ENCODE data around the gene GRIN2A. TPM values are rescaled to one million over a fixed set of nuclear protein-coding genes. Genes with fewer than 3 reads are reported as not detected.

The GRIN2A gene
- total RNA-seq, 1 donor from 2014 or later: 0.56 TPM

DNA sequence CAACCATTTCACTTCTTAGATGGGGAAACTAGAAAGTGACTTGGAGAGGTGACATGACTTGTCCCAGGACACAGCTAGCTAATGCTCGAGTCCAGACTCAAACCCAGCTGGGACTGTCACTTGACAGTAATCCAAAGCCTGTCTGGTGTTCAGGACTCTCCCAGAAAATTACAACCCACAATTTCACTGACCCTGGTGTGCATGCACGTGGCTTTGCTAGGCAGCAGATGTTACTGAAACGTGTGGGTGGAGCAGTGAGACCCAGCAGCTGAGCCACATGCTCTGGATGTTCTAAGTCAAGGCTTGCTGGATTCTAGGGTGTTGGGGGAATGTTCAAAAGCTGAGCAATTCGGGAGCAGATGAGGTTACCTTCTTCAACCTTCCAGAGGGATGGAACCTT is 364.6 kb downstream of the GRIN2A start:
- H3K4me3 ChIP-seq: no peak overlapping the region
- no peaks in the 10 kb centered on the region for H3K36me3 ChIP-seq
- H3K27ac ChIP-seq: no peak overlapping the region
- TF ChIP-seq, protein P1, sequence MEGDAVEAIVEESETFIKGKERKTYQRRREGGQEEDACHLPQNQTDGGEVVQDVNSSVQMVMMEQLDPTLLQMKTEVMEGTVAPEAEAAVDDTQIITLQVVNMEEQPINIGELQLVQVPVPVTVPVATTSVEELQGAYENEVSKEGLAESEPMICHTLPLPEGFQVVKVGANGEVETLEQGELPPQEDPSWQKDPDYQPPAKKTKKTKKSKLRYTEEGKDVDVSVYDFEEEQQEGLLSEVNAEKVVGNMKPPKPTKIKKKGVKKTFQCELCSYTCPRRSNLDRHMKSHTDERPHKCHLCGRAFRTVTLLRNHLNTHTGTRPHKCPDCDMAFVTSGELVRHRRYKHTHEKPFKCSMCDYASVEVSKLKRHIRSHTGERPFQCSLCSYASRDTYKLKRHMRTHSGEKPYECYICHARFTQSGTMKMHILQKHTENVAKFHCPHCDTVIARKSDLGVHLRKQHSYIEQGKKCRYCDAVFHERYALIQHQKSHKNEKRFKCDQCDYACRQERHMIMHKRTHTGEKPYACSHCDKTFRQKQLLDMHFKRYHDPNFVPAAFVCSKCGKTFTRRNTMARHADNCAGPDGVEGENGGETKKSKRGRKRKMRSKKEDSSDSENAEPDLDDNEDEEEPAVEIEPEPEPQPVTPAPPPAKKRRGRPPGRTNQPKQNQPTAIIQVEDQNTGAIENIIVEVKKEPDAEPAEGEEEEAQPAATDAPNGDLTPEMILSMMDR (IDR thresholded peaks at IDR 0.05): no peak
- H3K9me3 ChIP-seq: no peaks in the 10 kb centered on the region
- H3K4me1 ChIP-seq: no peaks in the 10 kb centered on the region
- H3K27me3 ChIP-seq (ENCODE audit: low read depth): no peaks in the 10 kb centered on the region
- no peak for DNase-seq
- ATAC-seq: no peak
- intact Hi-C loops (cut with DNase I): no loop called here

DNA sequence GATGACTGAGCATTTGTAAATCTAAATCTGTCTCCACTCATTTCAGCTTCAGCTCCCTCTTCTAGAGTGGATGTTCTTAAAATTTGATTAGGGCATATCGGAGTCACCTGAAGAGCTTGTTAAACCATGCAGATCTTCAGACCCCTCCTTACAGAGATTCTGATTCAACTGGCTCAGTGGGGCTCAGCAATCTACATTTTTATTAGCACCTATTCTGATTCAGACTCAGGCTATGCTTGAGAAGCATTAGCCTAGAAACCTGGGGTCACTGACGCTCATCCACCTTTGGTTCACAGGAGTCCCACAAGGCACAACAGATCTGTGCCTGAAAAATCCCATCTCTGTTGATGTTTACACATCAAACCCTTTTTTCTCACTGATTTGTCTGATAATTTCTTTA is 365.6 kb downstream of the GRIN2A start:
- ATAC-seq: no peak
- no peaks in the 10 kb centered on the region for H3K4me1 ChIP-seq

DNA sequence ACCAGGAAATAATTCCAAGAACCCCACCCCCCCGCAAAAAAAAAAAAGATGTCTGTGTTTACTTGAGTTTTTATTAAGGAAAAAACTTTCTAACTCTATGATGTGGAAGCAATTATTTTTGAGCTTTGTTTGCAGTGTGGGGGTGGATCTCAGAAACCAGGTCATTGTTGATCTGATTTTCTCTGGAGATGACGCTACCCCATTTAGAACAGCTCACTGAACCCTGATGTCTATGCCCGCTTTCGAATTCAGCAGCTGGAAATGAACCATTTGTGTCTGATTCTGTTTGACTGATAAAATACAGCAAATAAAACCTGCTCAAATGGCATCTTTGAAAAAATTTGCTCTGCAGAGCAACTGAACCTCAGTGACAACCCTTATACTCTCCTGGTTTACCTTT is 368.6 kb downstream of the GRIN2A start:
- TF ChIP-seq, protein P1 (IDR thresholded peaks at IDR 0.05): no peak
- H3K36me3 ChIP-seq: no peaks in the 10 kb centered on the region
- no peak for DNase-seq

More for the DNA sequence above, 365.6 kb downstream of the GRIN2A start:
- Histone ChIP-seq H3K27ac (no peak overlapping the region), H3K4me3 (no peak overlapping the region), H3K36me3 (no peaks in the 10 kb centered on the region), H3K9me3 (no peaks in the 10 kb centered on the region), H3K27me3 (ENCODE audit: low read depth) (no peaks in the 10 kb centered on the region)
- intact Hi-C loops (cut with DNase I): no loop called here
- no peak for DNase-seq
- TF ChIP-seq, protein P1 (IDR thresholded peaks at IDR 0.05): no peak

DNA sequence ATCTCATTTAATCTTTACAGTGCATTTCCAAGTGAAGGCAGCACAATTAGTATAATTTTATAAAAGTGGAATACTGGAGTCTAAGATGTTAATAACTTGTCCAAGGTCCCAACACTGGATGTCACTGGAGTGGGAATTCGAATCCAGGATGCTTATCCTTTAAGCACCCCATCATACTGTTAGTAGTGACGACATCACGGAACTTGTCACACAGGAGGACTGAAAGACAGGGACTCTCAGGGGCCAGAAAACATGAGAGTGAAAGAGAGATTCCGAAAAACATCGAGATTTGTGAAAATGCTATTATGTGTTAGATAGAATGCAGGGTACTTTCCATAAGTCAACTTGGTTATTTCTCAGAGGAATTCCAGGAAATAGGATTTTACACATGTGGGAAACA is 374.0 kb downstream of the GRIN2A start:
- TF ChIP-seq, protein P1 (IDR thresholded peaks at IDR 0.05): no peak
- ATAC-seq: no peak
- H3K9me3 ChIP-seq: no peaks in the 10 kb centered on the region
- H3K36me3 ChIP-seq: no peaks in the 10 kb centered on the region
- no peak overlapping the region for H3K4me3 ChIP-seq
- no peak for DNase-seq
- no peaks in the 10 kb centered on the region for H3K4me1 ChIP-seq
- H3K27me3 ChIP-seq (ENCODE audit: low read depth): no peaks in the 10 kb centered on the region
- intact Hi-C loops (cut with DNase I): no loop called here
- no peak overlapping the region for H3K27ac ChIP-seq

More for the DNA sequence above, 368.6 kb downstream of the GRIN2A start:
- intact Hi-C loops (cut with DNase I): no loop called here
- H3K27ac ChIP-seq: no peak overlapping the region
- H3K9me3 ChIP-seq: no peaks in the 10 kb centered on the region
- ATAC-seq: no peak
- H3K27me3 ChIP-seq (ENCODE audit: low read depth): no peaks in the 10 kb centered on the region
- H3K4me1 ChIP-seq: no peaks in the 10 kb centered on the region
- H3K4me3 ChIP-seq: no peak overlapping the region

DNA sequence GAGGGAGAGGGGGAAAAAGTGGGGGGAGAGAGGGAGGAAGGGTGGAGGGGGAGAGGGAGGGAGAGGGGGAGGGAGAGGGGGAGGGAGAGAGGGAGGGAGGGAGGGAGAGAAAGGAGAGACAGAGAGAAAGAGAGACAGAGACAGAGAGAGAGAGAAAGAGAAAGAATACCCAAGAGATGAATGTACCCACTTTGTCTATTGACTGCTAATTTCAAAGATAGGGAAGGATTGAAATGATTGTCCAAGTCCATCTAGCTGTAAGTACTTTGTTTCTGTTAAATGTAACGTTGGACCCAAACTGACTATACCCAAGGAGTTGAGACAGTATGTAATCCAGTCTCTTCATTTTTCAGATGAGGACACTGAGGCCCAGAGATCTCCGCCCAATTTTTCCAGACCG is 374.9 kb downstream of the GRIN2A start:
- TF ChIP-seq, protein P1 (IDR thresholded peaks at IDR 0.05): no peak
- Histone ChIP-seq H3K4me1 (no peaks in the 10 kb centered on the region), H3K36me3 (no peaks in the 10 kb centered on the region), H3K27me3 (ENCODE audit: low read depth) (no peaks in the 10 kb centered on the region), H3K27ac (no peak overlapping the region), H3K9me3 (no peaks in the 10 kb centered on the region), H3K4me3 (no peak overlapping the region)
- ATAC-seq: no peak
- intact Hi-C loops (cut with DNase I): no loop called here
- no peak for DNase-seq

DNA sequence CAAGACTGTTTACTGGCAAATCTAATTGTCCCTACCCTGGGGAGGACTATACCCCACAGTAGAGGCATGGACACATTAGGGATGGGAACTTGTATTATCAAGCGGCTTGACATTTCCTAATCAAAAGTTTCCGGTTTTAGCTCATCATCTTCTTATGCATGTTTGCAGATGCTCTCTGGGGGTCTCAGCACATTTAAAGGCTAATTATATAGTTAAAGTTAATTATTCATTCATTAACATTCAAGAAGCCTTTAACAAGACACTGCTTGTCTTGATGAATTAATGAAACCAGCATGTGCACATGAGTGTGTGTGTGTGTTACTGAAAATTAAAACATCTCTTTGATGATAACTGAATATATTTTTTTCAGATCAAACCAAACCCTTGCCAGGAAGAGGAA is 377.1 kb downstream of the GRIN2A start:
- no peak for ATAC-seq
- no peak overlapping the region for H3K27ac ChIP-seq
- TF ChIP-seq, protein P1 (IDR thresholded peaks at IDR 0.05): no peak
- intact Hi-C loops (cut with DNase I): no loop called here
- H3K9me3 ChIP-seq: no peaks in the 10 kb centered on the region
- H3K4me3 ChIP-seq: no peak overlapping the region
- no peak for DNase-seq
- no peaks in the 10 kb centered on the region for H3K36me3 ChIP-seq
- no peaks in the 10 kb centered on the region for H3K4me1 ChIP-seq
- H3K27me3 ChIP-seq (ENCODE audit: low read depth): no peaks in the 10 kb centered on the region

Measured in lower lobe of right lung (tissue), 2 donors.